GM19193 (cell line): ENCODE results near the gene STMN3.

Experiments
- POLR2A ChIP-seq: IDR thresholded peaks from 4 replicates; pipeline ENCODE4 v1.6.1; 2011; ENCODE audit not compliant: insufficient read depth, insufficient read length; ENCODE audit errors: extremely low read depth

Gene STMN3

GRCh38 chr20:63688228-63689045 lies 35.2 kb upstream of the STMN3 start:
- no peak for TF ChIP-seq POLR2A

GRCh38 chr20:63687419-63688178 lies 34.4 kb upstream of the STMN3 start:
- no peak for TF ChIP-seq POLR2A

- TF ChIP-seq POLR2A = no peak
These were observed 33.5 kb upstream of the STMN3 start for GRCh38 chr20:63686492-63687321.

- TF ChIP-seq POLR2A = no peak
These were observed 32.9 kb upstream of the STMN3 start for GRCh38 chr20:63686094-63686491.

GRCh38 chr20:63685269-63686026 lies 32.2 kb upstream of the STMN3 start:
- TF ChIP-seq POLR2A = no peak

GRCh38 chr20:63682384-63683139 lies 29.3 kb upstream of the STMN3 start:
- no peak for TF ChIP-seq POLR2A

- no peak for TF ChIP-seq POLR2A
These were observed 28.5 kb upstream of the STMN3 start for GRCh38 chr20:63681609-63682142.

GRCh38 chr20:63680857-63681608 lies 27.8 kb upstream of the STMN3 start:
- no peak for TF ChIP-seq POLR2A

- TF ChIP-seq POLR2A = no peak
These were observed 27.2 kb upstream of the STMN3 start for GRCh38 chr20:63680427-63680826.

- no peak for TF ChIP-seq POLR2A
These were observed 26.6 kb upstream of the STMN3 start for GRCh38 chr20:63679799-63680305.

GRCh38 chr20:63678667-63679465 lies 25.6 kb upstream of the STMN3 start:
- TF ChIP-seq POLR2A = no peak

GRCh38 chr20:63678071-63678470 lies 24.8 kb upstream of the STMN3 start:
- no peak for TF ChIP-seq POLR2A
